IMR-90 (cell line): ENCODE data around the gene DNMT3B. TPM values are rescaled to one million over a fixed set of nuclear protein-coding genes. Genes with fewer than 3 reads are reported as not detected.

ENCODE experiments used
- ATAC-seq: fragments of 200-7000 bp; cut with Tn5 transposase; 2 replicates; pipeline ENCODE4 v1.9.1; 2020; ENCODE audit warnings: low read depth, mild to moderate bottlenecking, moderate library complexity
- BruUV-seq: library from RNA; stranded (reverse); fragments of 400-500 nt; replicated peaks from 2 replicates; lab custom pipeline; 2021; lab: Mats Ljungman, UMichigan
- CTCF ChIA-PET: fragments of 300-600 bp; formaldehyde crosslinking; extraction: SDS; loops from one replicate; lab custom pipeline; 2021; ENCODE audit warnings: antibody characterized with exemption; lab: Yijun Ruan, JAX
- POLR2A ChIA-PET: fragments of 300-600 bp; sonication (Branson Sonifier 250); formaldehyde crosslinking; loops from one replicate; lab custom pipeline; 2022; ENCODE audit warnings: antibody characterized with exemption; ENCODE audit not compliant: unreplicated experiment; lab: Charles Lee
- DNase-seq: peaks from one replicate; pipeline ENCODE4 v3.0.0; 2013
- H2AFZ ChIP-seq: replicated peaks from 2 replicates; pipeline ENCODE3; 2013; ENCODE audit warnings: low read length, mild to moderate bottlenecking; ENCODE audit not compliant: poor library complexity
- H2AK5ac ChIP-seq: 2 replicates; pipeline ENCODE4 v1.6.1; 2013; ENCODE audit warnings: low read depth, low read length, inconsistent platforms
- H2AK9ac ChIP-seq: replicated peaks from 2 replicates; pipeline ENCODE3; 2013; ENCODE audit warnings: mild to moderate bottlenecking, low read depth, low read length, moderate library complexity; ENCODE audit not compliant: poor library complexity
- H2BK120ac ChIP-seq: 2 replicates; pipeline ENCODE4 v1.6.1; 2013; ENCODE audit warnings: low read depth, low read length, inconsistent platforms
- H2BK15ac ChIP-seq: 3 replicates; pipeline ENCODE4 v1.6.1; 2013; ENCODE audit warnings: low read depth, low read length, inconsistent platforms
- H2BK20ac ChIP-seq: 2 replicates; pipeline ENCODE4 v1.6.1; 2013; ENCODE audit warnings: low read depth, mild to moderate bottlenecking, inconsistent platforms, low read length, moderate library complexity
- H2BK5ac ChIP-seq: 2 replicates; pipeline ENCODE4 v1.6.1; 2013; ENCODE audit warnings: mild to moderate bottlenecking, low read depth, low read length, inconsistent platforms; ENCODE audit not compliant: poor library complexity, severe bottlenecking
- H3K14ac ChIP-seq: replicated peaks from 2 replicates; pipeline ENCODE4 v1.6.1; 2013; ENCODE audit warnings: low read depth, low read length, inconsistent platforms
- H3K18ac ChIP-seq: 2 replicates; pipeline ENCODE4 v1.6.1; 2013; ENCODE audit warnings: low read depth, low read length, control low read depth
- H3K23ac ChIP-seq: 2 replicates; pipeline ENCODE4 v1.6.1; 2013; ENCODE audit warnings: low read depth, low read length, inconsistent platforms
- H3K27ac ChIP-seq: 2 replicates; pipeline ENCODE4 v1.5.1; 2013; ENCODE audit warnings: mild to moderate bottlenecking, control low read depth, low read length; ENCODE audit not compliant: insufficient read depth
- H3K27me3 ChIP-seq: 2 replicates; pipeline ENCODE4 v1.6.1; 2013; ENCODE audit warnings: low read length; ENCODE audit not compliant: control insufficient read depth, insufficient read depth
- H3K36me3 ChIP-seq: 2 replicates; pipeline ENCODE4 v1.6.1; 2013; ENCODE audit warnings: low read length, mixed read lengths; ENCODE audit not compliant: control insufficient read depth, insufficient read depth
- H3K4ac ChIP-seq: 2 replicates; pipeline ENCODE4 v1.6.1; 2013; ENCODE audit warnings: low read depth, low read length, inconsistent platforms
- H3K4me1 ChIP-seq: 2 replicates; pipeline ENCODE4 v1.6.1; 2013; ENCODE audit warnings: low read length, mixed read lengths; ENCODE audit not compliant: control insufficient read depth, insufficient read depth
- H3K4me2 ChIP-seq: 2 replicates; pipeline ENCODE4 v1.6.1; 2013; ENCODE audit warnings: low read depth, mild to moderate bottlenecking, control low read depth, low read length, moderate library complexity
- H3K4me3 ChIP-seq: 2 replicates; pipeline ENCODE4 v1.5.1; 2013; ENCODE audit warnings: low read depth, mild to moderate bottlenecking, control low read depth, low read length, moderate library complexity; ENCODE audit not compliant: insufficient read depth
- H3K56ac ChIP-seq: 2 replicates; pipeline ENCODE4 v1.6.1; 2013; ENCODE audit warnings: low read length, inconsistent platforms; ENCODE audit not compliant: insufficient read depth; ENCODE audit errors: extremely low read depth
- H3K79me1 ChIP-seq, 2 experiments: 2 replicates each; pipeline ENCODE4 v1.6.1; 2013; ENCODE audit warnings: low read length in 2 of 2, inconsistent platforms in 1 of 2, low read depth in 1 of 2
- H3K9ac ChIP-seq: 2 replicates; pipeline ENCODE4 v1.6.1; 2013; ENCODE audit warnings: low read depth, low read length, control low read depth
- H3K9me1 ChIP-seq: 2 replicates; pipeline ENCODE4 v1.6.1; 2013; ENCODE audit warnings: low read length, inconsistent platforms; ENCODE audit not compliant: insufficient read depth
- H3K9me3 ChIP-seq: 2 replicates; pipeline ENCODE4 v1.6.1; 2013; ENCODE audit warnings: low read length; ENCODE audit not compliant: control insufficient read depth, insufficient read depth
- H4K20me1 ChIP-seq: 2 replicates; pipeline ENCODE4 v1.6.1; 2013; ENCODE audit warnings: low read length, inconsistent platforms; ENCODE audit not compliant: insufficient read depth
- H4K5ac ChIP-seq: 2 replicates; pipeline ENCODE4 v1.6.1; 2013; ENCODE audit warnings: mild to moderate bottlenecking, low read depth, low read length, control low read depth
- H4K8ac ChIP-seq, 2 experiments: 2 replicates each; pipeline ENCODE4 v1.6.1; 2013; ENCODE audit warnings: low read depth in 2 of 2, low read length in 2 of 2, control low read depth in 1 of 2, inconsistent platforms in 1 of 2
- H4K91ac ChIP-seq: 2 replicates; pipeline ENCODE4 v1.6.1; 2013; ENCODE audit warnings: low read depth, low read length, inconsistent platforms; ENCODE audit not compliant: insufficient read depth
- MAFK ChIP-seq: IDR thresholded peaks from 2 replicates; pipeline ENCODE4 v1.6.1; 2012; ENCODE audit warnings: low read depth, low read length, improper control_type of control experiment
- MXI1 ChIP-seq: IDR thresholded peaks from 2 replicates; pipeline ENCODE4 v1.6.1; 2012; ENCODE audit warnings: low read depth, mild to moderate bottlenecking, low read length, moderate library complexity, borderline replicate concordance
- WGBS, 2 experiments: methylation state at CpG; one replicate each; pipeline versions ENCODE4 v1.1.5 to v1.1.7; 2013; ENCODE audit warnings: missing lambda C conversion rate in 2 of 2; ENCODE audit not compliant: insufficient read length in 1 of 2; ENCODE audit errors: extremely low coverage in 2 of 2; 5-methylcytosine and 5-hydroxymethylcytosine counted together
- dilution Hi-C: fragments of 300-500 bp; cut with HindIII; formaldehyde crosslinking; loops from one replicate; pipeline ENCODE4 v1.14.3; 2018; ENCODE audit warnings: low sequenced_read_pairs; ENCODE audit not compliant: unreplicated experiment
- in situ Hi-C: fragments of 300-500 bp; cut with MboI; formaldehyde crosslinking; loops from 3 replicates; pipeline ENCODE4 v1.14.3; 2019; ENCODE audit warnings: low sequenced_read_pairs, inconsistent platforms, mixed read lengths
- intact Hi-C: fragments of 100-400 bp; cut with micrococcal nuclease; formaldehyde crosslinking; loops from 2 replicates; pipeline ENCODE4 v1.10.0; 2022
- polyA plus RNA-seq, 3 experiments: library from polyadenylated mRNA; depleted of rRNA; stranded (reverse); fragments of >200 nt; gene quantifications; 2 replicates each; pipeline ENCODE4 v1.2.3, GENCODE V29; 2012; ENCODE audit warnings: low replicate concordance in 1 of 3
- total RNA-seq: library from RNA; depleted of rRNA; stranded (reverse); fragments of >200 nt; gene quantifications from 2 replicates; pipeline ENCODE4 v1.2.3, GENCODE V29; 2012

DNMT3B gene
- total and polyA plus RNA-seq, 2 of the 4 experiments (the other 2 are of a cell fraction) = 1.3 to 1.9 TPM

- ChIA-PET CTCF (interaction anchor here (1.0 kb wide), 1 partner anchor 102 kb away, joined by 5 read pairs; the partner anchor contains the start of gene C20orf203), POLR2A (no interaction called here)
- no peak overlapping the region for H2BK120ac ChIP-seq
- in situ Hi-C loops = loop anchor here (10.0 kb wide), 1 partner anchor 261 kb away; no protein-coding TSS in a partner anchor
- H3K14ac ChIP-seq = no peak overlapping the region
- dilution Hi-C loops = no loop called here
- H3K79me1 ChIP-seq = peaks cover 7 to 20% of the 10 kb centered on the region in 2 experiments; a peak in 3 of 4 replicates
- no peak overlapping the region for H3K9ac ChIP-seq
- H2BK5ac ChIP-seq = no peak overlapping the region
- H2AK5ac ChIP-seq = 0 out of 2 replicates have a peak overlapping the region, but pooled peaks have one; percentile 45
- 0 out of 2 replicates have a peak, but pooled peaks cover 2% of the 10 kb centered on the region for H3K9me1 ChIP-seq
- no peak overlapping the region for H3K56ac ChIP-seq
- H2BK20ac ChIP-seq = no peak overlapping the region
- H3K9me3 ChIP-seq = no peaks in the 10 kb centered on the region
- H3K4me1 ChIP-seq = no peaks in the 10 kb centered on the region
- H2AFZ ChIP-seq = no peak overlapping the region
- TF ChIP-seq MAFK (no peak), MXI1 (no peak)
- H3K23ac ChIP-seq = no peak overlapping the region
- H3K4me2 ChIP-seq = no peak overlapping the region
- H4K5ac ChIP-seq = no peak overlapping the region
- no CpG with 5 or more reads among the region's 10 CpGs for WGBS, 2 experiments
- H4K20me1 ChIP-seq = peaks cover 3% of the 10 kb centered on the region; the same call in 1 of the 2 replicates
- no peak overlapping the region for H3K4me3 ChIP-seq
- H4K8ac ChIP-seq = no peak overlapping the region
- H3K27ac ChIP-seq = no peak overlapping the region
- no peak overlapping the region for H2BK15ac ChIP-seq
- DNase-seq (no peak), ATAC-seq (no peak)
- H3K27me3 ChIP-seq = no peaks in the 10 kb centered on the region
- intact Hi-C loops = loop anchor here (5.0 kb wide), 1 partner anchor 253 kb away; no protein-coding TSS in a partner anchor
- H3K36me3 ChIP-seq = no peaks in the 10 kb centered on the region
- H3K18ac ChIP-seq = no peak overlapping the region
- no peak overlapping the region for H4K91ac ChIP-seq
- no TSS peak for BruUV-seq
- H3K4ac ChIP-seq = no peak overlapping the region
- peak overlapping the region; percentile 56 for H2AK9ac ChIP-seq
These were observed 13.3 kb downstream of the DNMT3B start for GRCh38 chr20:32775336-32775991.
